Superior temporal gyrus (tissue), 1 donor: Measurements from ENCODE around the gene MBTPS1.

Experiments used
- DNase-seq: peaks from one replicate; pipeline ENCODE4 v3.0.0-alpha.2; 2016; ENCODE audit errors: extremely low spot score

The MBTPS1 gene

DNA sequence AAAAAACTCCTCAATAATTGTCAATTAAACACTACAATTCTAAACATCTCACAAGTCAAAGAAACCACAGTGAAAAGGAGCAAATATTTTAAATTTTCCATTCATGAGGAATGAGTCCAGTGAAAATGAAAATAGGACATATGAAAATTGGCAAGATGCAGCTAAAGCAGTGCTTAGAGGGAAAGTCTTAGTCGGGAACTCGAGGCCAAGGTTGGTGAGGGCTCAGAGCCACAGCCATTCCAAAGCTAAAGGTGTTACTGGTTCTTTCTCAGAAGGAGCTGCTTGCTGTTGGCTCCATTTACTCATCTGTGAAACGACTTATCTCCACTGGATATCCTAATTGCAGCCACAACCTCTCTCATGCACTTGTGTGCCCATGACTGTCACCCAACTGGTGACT lies 80.6 kb downstream of the MBTPS1 start:
- DNase-seq: no peak

DNA sequence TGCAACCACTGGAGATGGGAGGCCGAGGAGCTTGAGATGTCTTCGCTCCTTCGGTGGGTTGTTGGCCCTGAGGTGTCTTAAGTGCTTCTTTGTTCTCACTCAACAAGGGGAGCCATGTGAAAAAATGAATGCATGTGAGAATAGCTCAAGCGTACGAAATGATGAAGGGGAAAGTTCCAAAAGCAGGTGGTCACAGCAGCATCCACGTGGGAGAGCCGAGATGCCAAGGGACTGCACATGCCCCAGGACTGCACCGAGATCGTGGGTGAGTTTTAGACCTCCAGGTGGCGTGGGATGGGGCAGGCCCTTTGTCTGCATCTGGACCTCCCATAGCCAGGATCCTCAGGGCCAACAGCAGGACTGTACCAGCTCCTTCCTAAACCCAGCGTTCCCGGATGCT lies 82.2 kb downstream of the MBTPS1 start:
- DNase-seq: no peak

DNA sequence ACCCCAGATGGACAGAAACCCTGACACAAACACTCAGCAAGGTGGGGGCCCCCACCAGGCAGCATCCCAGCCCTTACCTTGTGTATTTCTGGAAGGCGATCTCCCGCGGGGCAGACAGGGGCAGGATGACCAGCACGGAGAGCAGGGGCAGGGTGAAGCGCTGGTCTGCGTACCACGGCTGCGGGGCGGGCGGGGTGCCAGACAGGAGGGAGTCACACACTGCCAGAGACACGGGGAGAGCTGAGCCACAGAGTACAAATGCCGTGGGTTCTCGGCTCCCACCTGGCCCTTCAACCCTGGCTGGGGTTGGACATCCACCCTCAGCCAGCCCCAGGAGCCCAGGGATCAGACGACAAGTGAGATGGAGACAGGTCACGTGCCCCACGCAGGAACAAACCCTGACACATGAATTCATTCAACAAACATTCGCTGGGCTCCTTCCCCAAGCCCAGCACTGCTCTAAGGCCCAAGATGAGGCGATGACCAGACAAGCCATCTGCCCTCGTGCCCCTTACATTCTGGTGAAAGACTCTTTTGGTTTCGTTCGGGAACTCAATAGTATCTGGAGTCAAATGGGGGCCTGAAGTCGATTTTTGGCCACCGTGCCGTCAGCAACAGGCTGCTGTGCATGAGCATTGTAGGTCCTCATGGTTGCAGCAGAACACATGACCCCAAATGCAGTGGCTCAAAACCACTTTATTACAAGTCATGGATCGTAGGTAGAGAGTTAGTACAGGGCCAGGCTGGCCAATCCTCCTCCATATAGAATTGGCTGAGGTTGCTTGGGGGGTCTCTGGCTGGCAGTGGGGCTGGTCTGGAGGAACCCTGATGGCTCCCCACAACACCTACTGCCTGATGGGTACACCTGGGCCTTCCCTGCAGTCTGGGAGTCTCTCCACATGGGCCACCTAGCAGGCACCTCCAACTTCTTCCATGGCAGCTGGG lies 83.2 kb downstream of the MBTPS1 start:
- no peak for DNase-seq

DNA sequence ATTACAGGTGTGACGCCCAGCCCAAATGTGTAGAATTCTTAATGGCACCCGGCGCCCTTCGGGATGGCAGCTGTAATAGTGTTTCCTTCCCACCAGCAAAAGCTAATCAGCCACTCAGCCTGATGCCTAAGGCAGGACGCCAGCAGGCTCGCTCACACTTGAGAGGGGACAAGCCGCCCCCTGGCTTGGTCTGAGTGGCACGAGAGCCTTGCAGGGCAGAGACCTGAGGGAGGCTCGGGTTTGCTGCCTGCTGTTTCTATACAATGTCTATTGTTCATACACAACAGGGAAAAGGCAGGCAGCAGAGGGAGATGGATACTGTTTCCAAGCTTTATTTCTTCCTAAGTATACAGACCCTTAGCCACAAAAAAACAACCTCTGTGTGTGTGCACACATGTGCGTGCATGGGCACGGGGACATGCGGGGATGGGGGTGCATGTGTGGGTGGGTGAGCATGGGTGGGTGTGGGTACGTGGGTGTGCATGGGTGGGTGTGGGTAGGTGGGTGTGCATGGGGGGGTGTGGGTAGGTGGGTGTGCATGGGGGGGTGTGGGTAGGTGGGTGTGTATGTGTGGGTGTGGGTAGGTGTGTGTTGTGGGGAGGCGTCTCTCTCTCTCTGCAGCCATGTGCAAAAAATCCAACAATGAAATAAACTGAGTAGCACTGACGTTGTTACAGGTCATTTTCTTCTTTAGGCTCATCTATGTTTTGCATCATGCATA lies 84.1 kb downstream of the MBTPS1 start:
- DNase-seq: no peak

DNA sequence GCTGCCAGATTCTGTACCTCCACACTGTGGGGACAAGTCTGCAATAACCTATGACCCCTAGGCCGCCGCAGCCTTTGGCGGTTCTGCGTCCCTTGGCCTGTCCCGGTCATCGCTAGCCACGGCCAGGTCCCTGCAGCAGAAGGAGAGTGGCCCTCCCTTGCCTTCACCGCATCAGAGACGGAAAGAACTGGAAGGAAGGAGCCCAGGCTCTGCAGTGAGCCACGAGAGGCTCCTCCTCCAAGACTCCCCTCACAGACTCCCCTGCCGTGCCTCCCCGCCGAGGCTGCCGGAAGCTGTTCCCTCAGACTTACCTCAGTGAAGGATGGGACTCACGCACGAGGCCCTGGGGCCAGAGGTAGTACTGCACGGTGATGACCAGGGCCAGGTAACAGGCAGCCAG lies 85.2 kb downstream of the MBTPS1 start:
- DNase-seq: no peak

DNA sequence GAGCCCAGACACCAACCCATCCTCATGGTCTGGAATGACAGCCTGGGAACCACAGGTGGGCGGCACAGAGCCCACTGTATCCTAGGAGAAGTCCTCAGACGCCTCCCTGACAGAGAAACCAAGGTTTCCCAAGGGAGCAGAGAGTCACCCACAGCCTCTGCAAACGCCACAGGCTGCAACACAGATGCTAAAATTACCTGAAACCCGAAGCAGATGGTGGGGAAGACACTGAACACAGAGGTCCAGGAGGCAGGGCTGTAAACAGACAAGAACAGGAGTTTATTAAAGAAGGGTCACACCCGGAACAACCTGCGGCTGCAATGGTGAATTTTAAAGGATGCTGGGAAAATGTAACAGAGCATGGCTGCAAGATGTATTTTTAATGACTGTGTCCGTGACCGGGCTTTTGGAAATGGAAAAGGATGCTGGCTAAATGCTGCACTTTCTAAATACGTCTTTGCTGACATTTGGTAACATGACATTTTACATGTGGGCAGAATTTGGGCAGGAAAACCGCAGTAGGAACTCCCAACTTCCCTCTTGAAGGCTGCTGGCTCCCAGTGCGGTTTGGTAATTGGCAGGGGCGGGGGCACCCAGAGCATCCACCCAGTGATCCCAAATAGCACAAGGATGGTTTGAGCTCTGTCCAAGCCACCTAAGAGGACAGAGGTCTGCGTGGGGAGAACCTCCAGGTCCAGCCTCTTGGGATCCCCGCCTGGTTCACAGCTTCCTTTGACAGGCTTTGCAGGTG lies 87.3 kb downstream of the MBTPS1 start:
- DNase-seq: no peak

DNA sequence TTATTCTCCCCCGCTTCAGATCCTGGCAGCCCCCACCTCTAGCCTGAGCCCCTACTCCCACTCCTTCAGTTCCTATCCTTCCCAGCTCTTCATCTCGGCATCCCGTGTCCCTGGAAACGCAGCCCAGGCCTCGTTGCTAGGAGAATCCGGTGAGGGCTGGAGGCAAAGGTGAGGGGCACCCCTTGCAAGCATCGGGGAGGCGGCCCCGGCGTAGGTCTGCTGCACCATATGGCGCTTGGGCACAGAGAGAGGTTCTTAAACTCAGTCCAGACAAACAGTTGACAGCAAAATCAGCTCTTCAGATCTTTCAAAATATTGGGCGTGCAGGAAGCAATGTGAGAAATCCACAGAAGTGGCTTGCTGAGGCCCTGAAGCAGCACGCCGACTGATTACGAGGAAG lies 89.1 kb downstream of the MBTPS1 start:
- DNase-seq: no peak

DNA sequence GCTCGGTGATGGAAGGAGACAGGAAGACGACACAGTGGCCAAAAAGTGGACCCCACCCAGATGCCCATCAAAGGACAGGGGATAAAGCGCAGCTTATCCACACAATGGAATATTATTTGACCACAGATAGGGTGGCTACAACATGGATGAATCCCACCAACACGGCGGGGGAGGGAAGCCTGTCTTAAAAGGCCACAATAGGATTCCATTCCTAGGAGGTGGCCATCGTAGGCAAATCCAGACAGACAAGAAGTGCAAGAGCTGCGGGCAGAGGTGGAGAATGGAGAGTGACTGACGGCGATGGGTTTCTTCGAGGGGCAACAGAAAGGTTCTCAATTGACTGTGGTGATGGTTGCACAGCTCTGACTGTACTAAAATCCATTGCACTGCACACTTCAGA lies 90.1 kb downstream of the MBTPS1 start:
- DNase-seq: no peak

DNA sequence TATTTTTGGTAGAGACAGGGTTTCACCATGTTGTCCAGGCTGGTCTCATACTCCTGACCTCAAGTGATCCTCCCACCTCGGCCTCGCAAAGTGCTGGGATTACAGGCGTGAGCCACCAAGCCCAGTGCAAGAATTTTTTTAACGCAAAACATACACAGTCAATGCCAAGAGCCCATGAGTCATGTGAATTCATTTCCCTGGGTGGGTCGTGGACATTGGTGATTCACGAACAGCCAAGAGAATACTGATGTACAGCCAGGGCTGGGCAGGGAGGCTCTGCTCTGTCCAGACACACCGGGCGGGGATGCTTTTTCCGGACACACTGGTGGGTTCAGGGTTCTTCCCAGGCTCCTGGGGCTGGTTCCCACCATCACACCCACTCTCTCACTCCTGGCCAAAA lies 91.9 kb downstream of the MBTPS1 start:
- DNase-seq: no peak

DNA sequence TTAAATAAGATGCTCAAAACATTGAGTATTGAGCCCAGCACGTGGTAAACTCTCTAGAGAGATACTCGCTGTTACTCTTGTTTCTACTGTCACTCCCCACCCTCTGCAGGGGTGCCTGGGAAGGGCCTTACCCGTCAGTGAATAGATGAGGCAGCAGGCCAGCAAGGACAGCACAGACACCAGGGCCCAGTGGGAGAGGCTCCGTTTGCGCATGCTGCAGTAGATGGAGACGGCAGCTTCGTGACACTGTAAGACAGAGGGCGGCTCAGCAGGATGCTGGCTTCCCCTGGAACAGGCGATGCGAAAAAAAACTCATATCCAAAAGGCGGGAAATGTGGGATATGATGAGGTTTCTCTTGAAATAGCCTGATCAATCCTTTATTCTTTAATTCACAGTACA lies 94.1 kb downstream of the MBTPS1 start:
- DNase-seq: no peak

DNA sequence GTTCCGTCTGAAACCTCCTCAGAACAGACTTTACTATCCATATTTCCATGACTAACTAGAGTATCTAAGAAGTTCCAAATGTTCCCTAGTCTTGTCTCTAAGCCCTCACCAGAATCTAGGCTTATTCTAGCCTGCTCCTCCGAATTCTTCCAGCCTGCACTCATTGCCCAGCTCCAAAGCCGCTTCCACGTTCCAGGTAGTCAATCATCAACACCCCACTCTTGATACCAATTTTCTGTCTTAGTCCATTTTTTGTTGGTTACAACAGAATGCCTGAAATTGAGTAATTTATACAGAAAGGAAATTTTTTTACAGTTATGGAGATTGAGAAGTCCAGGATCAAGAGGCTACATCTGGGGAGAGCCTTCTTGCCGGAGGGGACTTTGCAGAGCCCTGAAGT lies 95.3 kb downstream of the MBTPS1 start:
- no peak for DNase-seq

DNA sequence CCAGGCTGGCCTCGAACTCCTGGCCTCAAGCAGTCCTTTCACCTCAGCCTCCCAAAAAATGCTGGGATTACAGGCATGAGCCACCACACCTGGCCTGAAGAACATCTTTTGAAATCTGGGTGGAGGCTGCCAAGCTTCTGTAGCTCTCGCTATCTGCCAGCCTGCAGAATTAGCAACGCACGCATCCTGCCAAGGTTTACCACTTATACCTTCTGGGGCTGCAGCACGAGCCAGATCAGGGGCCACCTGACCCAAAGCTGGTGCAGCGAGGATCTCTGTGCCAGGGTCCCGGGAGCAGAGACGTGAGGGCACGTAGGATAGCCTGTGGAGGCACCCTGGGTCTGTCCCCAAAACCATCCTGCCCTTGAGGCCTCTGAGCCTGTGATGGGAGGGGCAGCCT lies 96.4 kb downstream of the MBTPS1 start:
- DNase-seq: no peak

DNA sequence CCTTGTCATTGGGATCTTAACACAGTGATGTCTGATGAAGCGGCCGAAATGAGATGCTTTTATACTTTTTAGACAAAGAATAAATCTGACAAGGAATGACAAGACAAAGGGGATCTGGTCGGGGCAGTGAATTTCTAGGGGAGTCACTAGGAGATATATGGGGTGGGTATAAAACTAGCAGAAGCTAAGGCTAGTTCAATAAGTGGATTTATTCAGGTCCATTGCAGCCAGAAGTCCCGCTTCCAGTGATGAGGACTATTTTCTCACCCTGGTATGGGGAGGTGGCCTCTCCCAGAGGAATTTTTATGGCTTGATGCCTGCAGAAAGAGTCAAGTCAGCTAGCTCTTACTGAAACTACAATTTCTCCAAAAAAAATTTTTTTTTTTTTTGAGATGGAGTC lies 98.0 kb downstream of the MBTPS1 start:
- DNase-seq: no peak

DNA sequence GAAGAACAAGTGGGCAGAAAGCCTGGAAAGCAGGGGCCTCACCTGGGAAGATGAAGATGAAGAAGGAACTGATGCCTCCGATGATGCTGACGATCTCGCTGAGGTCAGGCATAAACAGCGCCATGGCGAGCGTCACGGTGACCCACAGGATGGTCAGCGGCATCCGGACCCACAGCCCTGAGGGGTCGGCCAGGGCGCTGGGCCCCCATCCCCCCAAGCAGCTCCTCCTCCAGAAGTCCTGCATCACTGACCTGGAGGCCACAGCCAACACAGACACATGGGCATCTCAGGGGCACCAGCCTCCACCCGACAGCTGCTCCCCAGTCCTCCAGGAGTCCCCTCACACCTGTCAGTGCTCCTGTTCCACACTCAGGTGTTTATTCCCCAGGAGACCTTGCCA lies 100.3 kb downstream of the MBTPS1 start:
- DNase-seq: no peak

DNA sequence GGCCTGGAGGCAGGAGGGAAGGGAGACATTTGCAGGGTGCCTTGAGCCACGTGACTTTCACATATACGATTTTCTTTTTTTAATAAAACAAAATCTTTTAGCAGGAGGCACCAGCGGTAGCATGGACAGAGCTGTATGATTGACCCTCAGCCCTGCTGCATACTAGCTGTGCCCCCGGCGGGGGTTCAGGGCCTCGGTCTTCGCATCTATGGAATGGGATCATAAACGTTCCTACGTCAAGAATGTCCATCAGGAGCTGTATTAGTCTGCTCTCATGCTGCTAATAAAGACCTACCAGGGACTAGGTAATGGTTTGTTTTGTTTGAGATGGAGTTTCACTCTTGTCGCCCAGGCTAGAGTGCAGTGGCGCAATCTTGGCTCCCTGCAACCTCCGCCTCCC lies 101.3 kb downstream of the MBTPS1 start:
- no peak for DNase-seq

DNA sequence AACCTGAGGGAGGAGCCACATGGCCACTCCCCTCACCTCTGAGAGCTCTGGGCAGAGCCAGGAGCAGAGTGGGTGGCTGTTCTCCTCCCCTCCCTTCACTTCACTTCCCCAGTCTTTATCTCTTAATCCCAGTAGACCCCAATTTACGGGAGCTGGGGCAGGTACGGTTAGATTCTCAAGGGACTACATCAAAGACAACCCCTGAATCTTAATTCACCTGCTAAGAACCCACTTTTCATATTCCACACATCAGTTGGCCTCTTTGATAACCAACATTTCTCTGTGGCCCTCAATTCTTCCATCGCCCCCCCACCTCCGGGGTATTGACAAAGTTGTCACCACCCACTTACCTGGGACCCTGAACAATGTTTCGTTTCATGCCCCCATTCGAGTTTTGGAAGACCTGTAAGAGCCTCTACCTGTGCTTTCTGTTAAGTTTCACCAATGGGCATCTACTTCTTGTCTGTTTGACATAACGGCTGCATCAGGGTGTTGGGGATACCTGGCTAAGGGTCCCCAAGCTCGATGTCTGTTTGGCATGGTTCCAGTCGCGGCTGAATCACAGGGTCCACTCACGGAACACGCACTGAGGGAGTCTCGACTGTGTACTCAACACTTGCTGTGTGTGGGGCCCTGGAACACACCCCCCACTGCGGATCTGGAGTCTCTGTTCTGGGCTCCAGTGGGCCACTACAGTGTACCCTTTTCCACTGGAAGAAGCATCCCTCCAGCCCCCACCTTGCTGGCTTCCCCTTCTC lies 102.0 kb downstream of the MBTPS1 start:
- no peak for DNase-seq

DNA sequence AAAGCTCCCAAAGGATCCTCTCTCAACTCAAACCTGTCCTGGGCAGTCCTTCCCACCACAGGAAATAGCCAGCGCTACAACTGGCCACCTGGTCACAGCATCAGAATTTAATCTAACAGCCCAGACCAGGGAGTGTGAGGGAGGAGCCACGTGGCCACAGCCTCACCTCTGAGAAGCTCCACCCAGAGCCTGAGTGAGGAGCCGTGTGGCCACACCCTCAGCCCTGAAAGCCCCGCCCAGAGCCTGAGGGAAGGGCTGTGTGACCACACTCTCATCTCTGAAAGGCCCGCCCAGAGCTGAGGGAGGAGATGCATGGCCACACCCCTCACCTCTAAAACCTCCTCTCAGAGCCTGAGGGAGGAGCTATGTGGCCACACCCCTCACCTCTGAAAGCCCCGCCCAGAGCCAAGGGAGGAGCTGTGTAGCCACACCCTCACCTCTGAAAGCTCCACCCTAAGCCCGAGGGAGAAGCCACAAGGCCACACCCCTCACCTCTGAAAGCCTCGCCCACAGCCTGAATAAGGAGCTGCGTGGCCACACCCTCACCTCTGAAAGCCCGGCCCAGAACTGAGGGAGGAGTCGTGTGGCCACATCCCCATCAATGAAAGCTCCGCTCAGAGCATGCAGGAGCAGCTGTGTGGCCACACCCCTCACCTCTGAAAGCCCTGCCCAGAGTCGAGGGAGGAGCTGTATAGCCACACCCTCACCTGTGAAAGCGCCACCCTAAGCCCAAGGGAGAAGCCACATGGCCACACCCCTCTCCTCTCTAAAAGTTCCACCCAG lies 102.8 kb downstream of the MBTPS1 start:
- no peak for DNase-seq

DNA sequence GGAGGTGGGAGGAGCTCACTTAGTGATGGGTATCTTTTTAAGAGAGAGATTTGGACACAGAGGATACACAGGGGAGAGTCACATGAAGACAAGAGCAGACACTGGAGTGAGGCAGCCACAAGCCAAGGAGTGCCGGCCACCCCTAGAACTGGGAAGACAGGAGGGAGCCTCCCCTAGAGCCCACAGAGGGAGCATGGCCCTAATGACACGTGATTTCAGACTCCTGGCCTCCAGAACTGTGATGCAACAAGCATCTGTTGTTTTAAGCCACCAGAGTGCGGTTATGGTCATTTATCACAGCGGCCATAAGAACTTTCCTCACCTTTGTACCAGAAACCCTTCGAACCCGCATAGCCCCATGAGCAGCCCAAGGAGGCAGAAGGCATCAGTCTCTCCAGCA lies 107.5 kb downstream of the MBTPS1 start:
- DNase-seq: no peak

DNA sequence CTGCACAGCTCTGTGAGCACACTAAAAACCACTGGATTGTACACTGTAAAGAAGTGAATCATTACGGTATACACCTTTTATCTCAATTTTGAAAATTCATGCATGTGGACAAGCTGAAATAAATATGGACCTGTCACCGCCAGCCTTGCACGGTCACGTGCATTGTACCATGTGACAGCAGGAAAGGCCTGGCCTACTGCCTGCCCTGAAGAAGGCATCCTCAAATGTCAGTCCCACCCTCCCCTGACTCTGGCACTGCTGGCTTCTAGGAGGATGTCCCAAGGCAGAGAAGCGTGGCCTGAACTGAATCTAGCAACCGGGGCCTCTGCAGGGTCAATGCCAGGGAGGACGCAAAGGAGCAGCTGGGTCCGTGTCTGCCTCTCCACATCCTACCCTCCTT lies 108.8 kb downstream of the MBTPS1 start:
- DNase-seq: no peak

DNA sequence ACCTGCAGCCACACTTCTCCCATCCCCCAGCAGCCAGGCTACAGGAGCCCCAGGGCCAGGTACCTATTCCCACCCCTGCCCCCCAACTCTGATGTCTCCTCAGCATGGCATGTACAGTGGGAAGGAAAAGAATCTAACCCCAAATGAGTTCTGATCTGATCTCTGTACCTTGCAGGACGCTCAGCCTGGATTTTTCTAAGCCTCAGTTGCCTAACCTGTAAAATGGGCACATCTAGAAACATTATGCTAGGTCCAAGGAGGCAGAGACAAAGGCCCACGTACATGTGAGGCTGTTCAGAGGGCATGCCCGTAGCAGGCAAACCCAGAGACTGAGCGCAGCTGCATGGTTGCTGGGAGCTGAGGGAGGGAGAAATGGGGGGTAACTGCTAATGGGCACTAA lies 109.2 kb downstream of the MBTPS1 start:
- DNase-seq: no peak

DNA sequence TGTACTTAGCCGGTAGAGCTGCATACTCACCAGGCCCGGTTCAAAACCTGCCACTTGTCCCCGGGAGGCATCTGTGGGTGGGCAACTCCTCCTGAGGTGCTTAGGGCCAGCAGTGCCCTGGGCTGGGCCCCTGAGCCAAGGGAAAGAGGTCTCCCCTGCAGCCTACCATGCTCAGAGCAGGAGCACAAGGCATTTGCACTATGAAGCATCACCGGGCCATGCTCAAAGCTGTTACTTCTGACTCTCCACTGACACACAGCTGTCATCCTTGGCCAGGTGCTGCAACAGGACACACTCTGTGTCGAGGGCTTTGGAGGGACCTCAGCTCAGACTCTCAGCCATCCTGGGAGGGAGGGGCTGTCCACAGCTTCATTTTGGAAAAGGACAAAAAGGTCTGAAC lies 111.4 kb downstream of the MBTPS1 start:
- no peak for DNase-seq
